Measurements from ENCODE around the gene GPD1L. TPM values are rescaled to one million over a fixed set of nuclear protein-coding genes. Genes with fewer than 3 reads are reported as not detected.
A peak's percentile ranks its signal among the peaks of the same experiment; 100 is the strongest.

The GPD1L gene
- total RNA-seq, 1 donor from 2014 or later, result 11.2 TPM

- Histone ChIP-seq H3K4me2 (ENCODE audit: low read length) (no peak overlapping the region), H3K36me3 (ENCODE audit: insufficient read depth, low read length) (no peaks in the 10 kb centered on the region), H3K27me3 (ENCODE audit: insufficient read depth, low read length) (no peaks in the 10 kb centered on the region), H3K4me3 (ENCODE audit: insufficient read depth, low read depth, low read length) (no peak overlapping the region), H3K9me3 (ENCODE audit: insufficient read depth, low read depth, low read length) (no peaks in the 10 kb centered on the region), H3K79me2 (ENCODE audit: insufficient read depth, low read length) (no peaks in the 10 kb centered on the region), H3K4me1 (ENCODE audit: insufficient read depth, low read length) (peaks cover 4% of the 10 kb centered on the region), H2AFZ (ENCODE audit: low read depth, low read length) (no peak overlapping the region), H3K27ac (ENCODE audit: low read depth, low read length) (no peak overlapping the region), H3K9ac (ENCODE audit: low read length) (no peak overlapping the region), H4K20me1 (ENCODE audit: insufficient read depth, low read length) (no peaks in the 10 kb centered on the region)
- Mint-ChIP-seq H3K36me3 (ENCODE audit: low read depth, unreplicated experiment) (peaks cover 6% of the 10 kb centered on the region), H3K27ac (ENCODE audit: unreplicated experiment) (no peak overlapping the region), H3K9me3 (ENCODE audit: unreplicated experiment) (peaks cover 2% of the 10 kb centered on the region), H3K27me3 (ENCODE audit: low read depth, unreplicated experiment) (peaks cover 10% of the 10 kb centered on the region), H3K4me3 (ENCODE audit: unreplicated experiment) (no peak overlapping the region), H3K4me1 (ENCODE audit: low read depth, unreplicated experiment) (peaks cover 11% of the 10 kb centered on the region)
- no peak for TF ChIP-seq EZH2 (IDR thresholded peaks at IDR 0.05; ENCODE audit: insufficient read depth, low read length)
- TF ChIP-seq, protein P1, sequence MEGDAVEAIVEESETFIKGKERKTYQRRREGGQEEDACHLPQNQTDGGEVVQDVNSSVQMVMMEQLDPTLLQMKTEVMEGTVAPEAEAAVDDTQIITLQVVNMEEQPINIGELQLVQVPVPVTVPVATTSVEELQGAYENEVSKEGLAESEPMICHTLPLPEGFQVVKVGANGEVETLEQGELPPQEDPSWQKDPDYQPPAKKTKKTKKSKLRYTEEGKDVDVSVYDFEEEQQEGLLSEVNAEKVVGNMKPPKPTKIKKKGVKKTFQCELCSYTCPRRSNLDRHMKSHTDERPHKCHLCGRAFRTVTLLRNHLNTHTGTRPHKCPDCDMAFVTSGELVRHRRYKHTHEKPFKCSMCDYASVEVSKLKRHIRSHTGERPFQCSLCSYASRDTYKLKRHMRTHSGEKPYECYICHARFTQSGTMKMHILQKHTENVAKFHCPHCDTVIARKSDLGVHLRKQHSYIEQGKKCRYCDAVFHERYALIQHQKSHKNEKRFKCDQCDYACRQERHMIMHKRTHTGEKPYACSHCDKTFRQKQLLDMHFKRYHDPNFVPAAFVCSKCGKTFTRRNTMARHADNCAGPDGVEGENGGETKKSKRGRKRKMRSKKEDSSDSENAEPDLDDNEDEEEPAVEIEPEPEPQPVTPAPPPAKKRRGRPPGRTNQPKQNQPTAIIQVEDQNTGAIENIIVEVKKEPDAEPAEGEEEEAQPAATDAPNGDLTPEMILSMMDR (IDR thresholded peaks at IDR 0.05; ENCODE audit: insufficient read depth, low read depth, low read length), result no peak
- FAIRE-seq (no peak), DNase-seq (ENCODE audit: low read depth) (no peak)
Observed at GRCh38 chr3:32140943-32141342, 34.5 kb downstream of the GPD1L start.

- TF ChIP-seq, protein P1 (IDR thresholded peaks at IDR 0.05; ENCODE audit: insufficient read depth, low read depth, low read length), result peak; percentile 94
- no peak for TF ChIP-seq EZH2 (IDR thresholded peaks at IDR 0.05; ENCODE audit: insufficient read depth, low read length)
- peak; percentile 76 for FAIRE-seq
Observed at GRCh38 chr3:32143849-32144757, 37.7 kb downstream of the GPD1L start.

GRCh38 chr3:32146746-32147211 is 40.4 kb downstream of the GPD1L start:
- Histone ChIP-seq H4K20me1 (ENCODE audit: insufficient read depth, low read length) (no peaks in the 10 kb centered on the region), H3K27me3 (ENCODE audit: insufficient read depth, low read length) (no peaks in the 10 kb centered on the region), H3K4me3 (ENCODE audit: insufficient read depth, low read depth, low read length) (no peak overlapping the region), H3K4me2 (ENCODE audit: low read length) (no peak overlapping the region), H3K9ac (ENCODE audit: low read length) (no peak overlapping the region), H3K27ac (ENCODE audit: low read depth, low read length) (no peak overlapping the region), H2AFZ (ENCODE audit: low read depth, low read length) (no peak overlapping the region), H3K36me3 (ENCODE audit: insufficient read depth, low read length) (no peaks in the 10 kb centered on the region), H3K79me2 (ENCODE audit: insufficient read depth, low read length) (no peaks in the 10 kb centered on the region), H3K9me3 (ENCODE audit: insufficient read depth, low read depth, low read length) (no peaks in the 10 kb centered on the region), H3K4me1 (ENCODE audit: insufficient read depth, low read length) (peaks cover 4% of the 10 kb centered on the region)
- TF ChIP-seq, protein P1 (IDR thresholded peaks at IDR 0.05; ENCODE audit: insufficient read depth, low read depth, low read length), result no peak
- TF ChIP-seq EZH2 (IDR thresholded peaks at IDR 0.05; ENCODE audit: insufficient read depth, low read length), result no peak
- H3K4me1 Mint-ChIP-seq (ENCODE audit: low read depth, unreplicated experiment), result peaks cover 31% of the 10 kb centered on the region
- no peaks in the 10 kb centered on the region for H3K36me3 Mint-ChIP-seq (ENCODE audit: low read depth, unreplicated experiment)
- H3K27me3 Mint-ChIP-seq (ENCODE audit: low read depth, unreplicated experiment), result no peaks in the 10 kb centered on the region
- no peak for DNase-seq (ENCODE audit: low read depth)
- H3K4me3 Mint-ChIP-seq (ENCODE audit: unreplicated experiment), result no peak overlapping the region
- peak overlapping the region; percentile 8 for H3K27ac Mint-ChIP-seq (ENCODE audit: unreplicated experiment)
- no peak for FAIRE-seq
- no peaks in the 10 kb centered on the region for H3K9me3 Mint-ChIP-seq (ENCODE audit: unreplicated experiment)

More at GRCh38 chr3:32143849-32144757, 37.7 kb downstream of the GPD1L start:
- Histone ChIP-seq H3K4me1 (ENCODE audit: insufficient read depth, low read length) (peaks cover 4% of the 10 kb centered on the region), H3K4me2 (ENCODE audit: low read length) (peak overlapping the region; percentile 19), H3K27ac (ENCODE audit: low read depth, low read length) (no peak overlapping the region), H3K36me3 (ENCODE audit: insufficient read depth, low read length) (no peaks in the 10 kb centered on the region), H2AFZ (ENCODE audit: low read depth, low read length) (no peak overlapping the region), H3K4me3 (ENCODE audit: insufficient read depth, low read depth, low read length) (no peak overlapping the region), H3K9me3 (ENCODE audit: insufficient read depth, low read depth, low read length) (no peaks in the 10 kb centered on the region), H3K9ac (ENCODE audit: low read length) (no peak overlapping the region), H3K27me3 (ENCODE audit: insufficient read depth, low read length) (no peaks in the 10 kb centered on the region), H3K79me2 (ENCODE audit: insufficient read depth, low read length) (no peaks in the 10 kb centered on the region), H4K20me1 (ENCODE audit: insufficient read depth, low read length) (no peaks in the 10 kb centered on the region)
- Mint-ChIP-seq H3K9me3 (ENCODE audit: unreplicated experiment) (no peaks in the 10 kb centered on the region), H3K4me3 (ENCODE audit: unreplicated experiment) (no peak overlapping the region), H3K27ac (ENCODE audit: unreplicated experiment) (no peak overlapping the region), H3K4me1 (ENCODE audit: low read depth, unreplicated experiment) (peaks cover 31% of the 10 kb centered on the region), H3K36me3 (ENCODE audit: low read depth, unreplicated experiment) (peaks cover 3% of the 10 kb centered on the region), H3K27me3 (ENCODE audit: low read depth, unreplicated experiment) (no peaks in the 10 kb centered on the region)
- peak; percentile 93 for DNase-seq (ENCODE audit: low read depth)

All from astrocyte (in vitro differentiated cells and primary cell).